Astrocyte (in vitro differentiated cells and primary cell): ENCODE measurements around the gene ANO3.
"Not testable (repeated sequence)": the region's sequence is repeated elsewhere in the genome, so short reads cannot be mapped to it uniquely, and the experiment has no call there.

Experiments used
- EZH2 ChIP-seq: IDR thresholded peaks from 2 replicates; pipeline ENCODE4 v1.6.1; 2012; ENCODE audit warnings: mild to moderate bottlenecking, low read length, inconsistent platforms; ENCODE audit not compliant: insufficient read depth
- TF ChIP-seq, protein P1 (sequence below): IDR thresholded peaks from 2 replicates; pipeline ENCODE4 v1.5.1; 2011; ENCODE audit warnings: low read depth, mild to moderate bottlenecking, inconsistent platforms, low read length, moderate library complexity; ENCODE audit not compliant: insufficient read depth

DNA sequence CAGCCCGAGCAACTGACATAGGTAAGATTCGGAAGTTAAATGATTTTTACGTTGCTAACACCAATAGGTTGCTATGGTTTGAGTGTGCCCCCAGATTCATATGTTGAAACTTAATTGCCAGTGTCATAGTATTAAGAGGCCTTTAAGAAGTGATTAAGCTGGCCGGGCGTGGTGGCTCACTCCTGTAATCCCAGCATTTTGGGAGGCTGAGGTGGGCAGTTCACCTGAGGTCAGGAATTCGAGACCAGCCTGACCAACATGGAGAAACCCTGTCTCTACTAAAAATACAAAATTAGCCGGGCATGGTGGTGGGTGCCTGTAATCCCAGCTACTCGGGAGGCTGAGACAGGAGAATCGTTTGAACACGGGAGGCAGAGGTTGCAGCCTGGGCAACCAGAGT lies 311.4 kb downstream of the ANO3 start:
- TF ChIP-seq EZH2, result not testable (repeated sequence)
- TF ChIP-seq, protein P1, sequence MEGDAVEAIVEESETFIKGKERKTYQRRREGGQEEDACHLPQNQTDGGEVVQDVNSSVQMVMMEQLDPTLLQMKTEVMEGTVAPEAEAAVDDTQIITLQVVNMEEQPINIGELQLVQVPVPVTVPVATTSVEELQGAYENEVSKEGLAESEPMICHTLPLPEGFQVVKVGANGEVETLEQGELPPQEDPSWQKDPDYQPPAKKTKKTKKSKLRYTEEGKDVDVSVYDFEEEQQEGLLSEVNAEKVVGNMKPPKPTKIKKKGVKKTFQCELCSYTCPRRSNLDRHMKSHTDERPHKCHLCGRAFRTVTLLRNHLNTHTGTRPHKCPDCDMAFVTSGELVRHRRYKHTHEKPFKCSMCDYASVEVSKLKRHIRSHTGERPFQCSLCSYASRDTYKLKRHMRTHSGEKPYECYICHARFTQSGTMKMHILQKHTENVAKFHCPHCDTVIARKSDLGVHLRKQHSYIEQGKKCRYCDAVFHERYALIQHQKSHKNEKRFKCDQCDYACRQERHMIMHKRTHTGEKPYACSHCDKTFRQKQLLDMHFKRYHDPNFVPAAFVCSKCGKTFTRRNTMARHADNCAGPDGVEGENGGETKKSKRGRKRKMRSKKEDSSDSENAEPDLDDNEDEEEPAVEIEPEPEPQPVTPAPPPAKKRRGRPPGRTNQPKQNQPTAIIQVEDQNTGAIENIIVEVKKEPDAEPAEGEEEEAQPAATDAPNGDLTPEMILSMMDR, result not testable (repeated sequence)
